GM19035 (cell line): ENCODE results near the gene DPP9.

ENCODE experiments used
- ATAC-seq: cut with Tn5 transposase; IDR thresholded peaks from one replicate; pipeline ENCODE4 v1.9.1; 2021; ENCODE audit not compliant: unreplicated experiment

DPP9 gene

DNA sequence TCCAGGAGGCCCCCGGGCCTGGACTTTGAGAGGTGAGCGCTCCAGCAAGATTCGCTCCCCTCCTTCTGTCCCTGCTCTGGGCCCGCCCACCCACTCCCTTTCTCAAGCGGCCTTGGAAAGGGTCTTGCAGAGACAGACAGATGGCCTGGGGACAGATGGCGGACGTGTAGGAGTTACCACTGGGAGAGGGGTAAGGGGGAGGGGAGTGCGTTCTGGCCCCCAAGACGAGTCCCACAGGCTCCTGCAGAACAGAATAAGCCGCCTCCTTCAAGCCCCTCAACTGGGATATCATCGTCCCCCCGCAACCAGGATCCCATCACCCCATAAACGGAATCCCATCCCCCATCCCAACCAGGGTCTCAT is 87.9 kb downstream of the DPP9 start:
- ATAC-seq = no peak

DNA sequence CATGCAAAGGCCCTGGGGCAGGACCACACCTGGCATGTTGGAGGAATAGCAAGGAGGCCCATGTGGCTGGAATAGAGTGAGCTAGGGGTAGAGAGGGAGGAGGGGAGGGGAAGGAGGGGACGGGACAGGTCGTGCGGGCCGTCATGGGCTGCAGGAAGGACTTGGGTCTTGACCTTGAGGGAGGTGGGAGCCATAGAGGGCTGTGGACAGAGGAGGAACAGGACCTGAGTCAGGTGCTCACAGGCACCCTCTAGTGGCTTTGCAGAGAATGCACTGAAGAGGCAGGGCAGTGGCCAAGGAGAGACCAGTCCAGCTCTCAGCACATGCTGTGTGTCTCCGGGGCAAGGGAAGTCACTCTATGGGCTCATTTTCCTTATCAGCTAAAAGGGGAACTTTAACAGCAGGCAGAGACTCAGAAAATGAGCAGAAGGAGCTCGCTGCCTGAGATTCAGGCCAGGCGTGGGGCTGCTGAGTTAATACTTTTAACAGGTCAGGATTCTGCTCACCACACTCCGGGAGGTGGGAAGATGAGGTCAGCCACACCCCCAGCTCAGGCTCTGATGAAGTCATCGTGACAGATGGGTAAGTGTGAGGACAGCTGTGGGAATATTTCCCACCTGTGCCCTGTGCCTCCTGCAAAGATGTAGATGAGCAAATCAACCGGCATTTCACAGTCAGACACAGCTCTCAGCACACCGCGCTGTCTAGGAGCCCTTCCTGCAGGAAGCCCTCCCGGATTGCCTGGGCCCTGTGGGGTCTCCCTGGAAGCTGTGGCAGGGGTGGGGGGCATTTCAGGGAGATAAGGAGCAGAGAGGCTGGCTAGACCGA is 90.3 kb downstream of the DPP9 start:
- ATAC-seq = no peak
